ENCODE data around the gene RABGEF1.
"Not testable (repeated sequence)": the region's sequence is repeated elsewhere in the genome, so short reads cannot be mapped to it uniquely, and the experiment has no call there.

RABGEF1 gene

DNA sequence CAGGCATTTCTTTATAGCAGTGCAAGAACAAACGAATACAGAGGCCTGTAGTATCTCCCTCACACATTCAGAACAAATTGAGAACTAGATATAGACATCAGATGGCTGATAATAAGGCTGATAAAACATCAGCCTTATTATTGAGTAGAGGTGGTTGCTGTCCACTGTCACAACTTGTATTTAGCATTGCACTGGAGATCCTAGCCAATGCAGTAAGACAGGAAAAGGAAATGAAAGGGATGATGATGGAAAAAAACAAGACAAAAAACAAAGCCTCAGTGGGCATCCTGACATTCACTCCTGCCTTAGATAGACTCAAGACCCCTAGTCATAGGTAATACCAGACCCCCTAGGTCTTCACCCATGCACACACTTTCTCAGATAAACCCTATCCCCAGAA lies 4.7 kb upstream of the RABGEF1 start:
- no peak for DNase-seq

- no peak for DNase-seq
These were observed 3.6 kb upstream of the RABGEF1 start for GRCh38 chr7:66736892-66737291.

GRCh38 chr7:66737667-66738066 lies 2.9 kb upstream of the RABGEF1 start:
- no peak for DNase-seq

GRCh38 chr7:66739477-66739876 lies 1.1 kb upstream of the RABGEF1 start:
- DNase-seq = peak; percentile 21 to 37

DNA sequence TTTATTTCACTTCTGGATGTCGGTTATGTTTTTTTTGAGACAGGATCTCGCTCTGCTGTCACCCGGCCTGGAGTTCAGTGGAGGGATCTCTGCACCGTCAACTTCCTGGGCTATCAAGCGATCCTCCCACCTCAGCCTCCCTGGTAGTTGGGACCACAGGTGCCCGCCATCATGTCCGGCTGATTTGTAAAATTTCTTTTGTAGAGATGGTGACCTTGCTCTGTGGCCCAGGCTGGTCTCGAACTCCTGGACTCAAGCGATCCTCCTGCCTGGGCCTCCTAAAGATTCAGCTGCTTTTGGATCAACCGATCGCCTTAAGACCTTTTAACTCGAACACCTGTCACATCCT lies 606 bp upstream of the RABGEF1 start:
- DNase-seq = no peak

DNA sequence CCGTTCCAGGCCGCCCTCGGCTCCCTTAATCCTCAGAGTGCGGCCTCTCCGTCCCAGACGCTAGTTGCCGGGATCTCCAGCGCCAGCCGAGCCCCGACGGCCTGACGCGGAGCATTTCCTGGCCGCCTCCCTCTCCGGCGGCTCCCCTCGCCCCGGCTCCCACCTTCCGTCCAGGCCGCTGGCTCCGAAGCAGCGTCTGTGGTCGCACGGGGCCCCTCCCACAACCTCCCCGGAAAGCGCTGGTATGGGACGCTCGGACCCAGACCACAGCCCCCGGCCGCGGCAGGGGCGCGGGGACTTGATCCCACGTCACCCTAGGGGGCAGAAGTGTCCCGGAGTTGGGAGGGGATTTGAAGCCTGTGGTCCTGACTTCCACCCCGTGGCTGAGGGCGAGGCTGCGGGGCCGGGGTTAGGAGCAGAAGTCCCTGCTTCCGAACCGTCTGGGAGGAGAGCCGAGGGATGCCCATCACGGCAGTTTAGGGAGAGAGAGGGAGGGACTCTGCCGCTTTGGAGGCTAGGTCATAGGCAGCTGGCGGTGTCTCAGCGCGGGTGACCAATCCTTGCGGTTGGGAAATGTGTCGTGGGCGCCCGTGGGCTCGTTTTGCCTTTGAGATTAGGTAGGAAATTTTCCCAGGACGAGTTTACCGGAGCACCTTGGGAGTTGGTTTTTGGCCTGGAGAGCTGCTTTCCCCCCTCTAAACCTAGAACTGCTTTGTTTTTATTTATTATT lies 612 bp downstream of the RABGEF1 start:
- peak; percentile 25 to 55 for DNase-seq

DNA sequence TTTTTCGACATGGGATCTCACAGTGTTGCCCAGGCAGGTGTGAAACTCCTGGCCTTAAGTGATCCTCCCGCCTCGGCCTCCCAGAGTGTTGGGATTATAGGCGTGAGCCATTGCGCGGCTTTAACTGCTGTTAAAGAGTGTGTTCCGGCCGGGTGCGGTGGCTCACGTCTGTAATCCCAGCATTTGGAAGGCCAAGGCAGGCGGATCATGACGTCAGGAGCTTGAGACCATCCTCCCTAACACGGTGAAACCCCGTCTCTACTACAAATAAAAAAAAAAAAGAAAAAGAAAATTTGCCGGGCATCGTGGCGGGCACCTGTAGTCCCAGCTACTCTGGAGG lies 1.1 kb downstream of the RABGEF1 start:
- no peak for DNase-seq

- not testable (repeated sequence) for DNase-seq
These were observed 1.8 kb downstream of the RABGEF1 start for GRCh38 chr7:66742298-66742697.

GRCh38 chr7:66743920-66744319 lies 3.4 kb downstream of the RABGEF1 start:
- DNase-seq = no peak

DNA sequence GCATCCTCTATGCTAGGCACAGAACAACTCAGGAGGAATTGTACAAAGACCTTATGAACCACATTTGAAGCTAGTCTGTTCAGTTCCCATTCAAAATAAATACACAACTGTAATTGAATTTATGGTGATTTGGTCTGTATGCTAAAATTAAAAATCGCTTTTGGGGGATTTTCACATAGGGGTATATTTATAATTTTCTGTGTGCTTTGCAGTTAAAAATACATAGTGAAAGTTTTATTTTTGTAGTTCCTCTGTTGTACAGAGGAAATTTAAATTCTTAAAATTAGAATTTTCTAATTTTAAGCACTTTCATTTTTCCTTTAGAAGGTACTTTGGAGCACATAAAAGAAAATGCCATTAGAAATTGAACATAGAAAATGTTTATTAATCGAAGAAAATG lies 6.9 kb downstream of the RABGEF1 start:
- no peak for DNase-seq

- no peak for DNase-seq
These were observed 7.5 kb downstream of the RABGEF1 start for GRCh38 chr7:66747881-66748511.

DNA sequence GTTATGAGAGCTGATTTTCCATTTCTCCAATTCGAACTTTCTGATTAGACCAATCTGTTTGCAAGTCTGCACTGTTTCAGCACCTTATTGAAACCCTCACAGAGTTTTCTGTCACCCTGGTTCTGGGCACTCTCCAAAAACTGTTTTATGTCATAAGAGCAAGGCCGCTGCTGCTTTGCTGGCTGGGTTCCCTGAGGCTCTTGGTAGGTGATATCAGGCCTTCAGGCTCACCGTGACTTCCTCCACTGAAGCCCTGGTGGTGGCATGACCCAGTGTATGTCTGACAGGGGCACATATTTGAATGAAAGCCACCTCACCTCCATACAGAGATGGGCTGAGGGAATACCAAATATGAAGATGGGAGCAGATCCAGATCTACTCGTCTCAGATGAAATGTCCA lies 8.3 kb downstream of the RABGEF1 start:
- DNase-seq = no peak

GRCh38 chr7:66751945-66752344 lies 11.4 kb downstream of the RABGEF1 start:
- no peak for DNase-seq

- no peak for DNase-seq
These were observed 14.0 kb downstream of the RABGEF1 start for GRCh38 chr7:66754541-66754940.

DNA sequence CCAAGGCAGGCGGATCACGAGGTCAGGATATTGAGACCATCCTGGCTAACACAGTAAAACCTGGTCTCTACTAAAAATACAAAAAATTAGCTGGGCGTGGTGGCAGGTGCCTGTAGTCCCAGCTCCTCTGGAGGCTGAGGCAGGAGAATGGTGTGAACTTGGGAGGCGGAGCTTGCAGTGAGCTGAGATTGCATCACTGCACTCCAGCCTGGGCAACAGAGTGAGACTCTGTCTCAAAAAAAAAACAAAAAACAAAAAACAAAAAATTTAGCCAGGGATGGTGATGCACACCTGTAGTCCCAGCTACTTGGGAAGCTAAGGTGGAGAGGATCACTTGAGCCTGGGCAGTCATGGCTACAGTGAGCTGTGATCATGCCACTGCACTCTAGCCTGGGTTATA lies 14.5 kb downstream of the RABGEF1 start:
- not testable (repeated sequence) for DNase-seq

DNA sequence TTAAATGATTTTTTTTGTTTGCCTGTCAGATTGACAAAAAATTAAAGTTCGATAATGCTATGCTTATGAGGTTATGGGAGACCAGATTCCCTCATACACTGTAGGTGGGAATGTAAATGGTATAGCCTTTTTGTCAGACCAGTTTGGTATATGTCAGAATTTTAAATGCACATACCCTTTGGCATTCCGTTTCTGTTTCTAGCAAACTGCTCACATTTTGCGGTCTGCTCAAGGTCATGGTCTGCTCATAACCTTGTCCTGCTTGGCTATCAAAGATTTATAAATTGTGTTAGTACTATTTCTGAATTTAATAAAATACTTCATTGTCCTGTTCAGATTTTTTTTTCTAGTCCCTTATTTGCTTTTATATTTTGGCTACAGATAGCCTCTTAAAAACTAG lies 15.7 kb downstream of the RABGEF1 start:
- not testable (repeated sequence) for DNase-seq

GRCh38 chr7:66756889-66757288 lies 16.4 kb downstream of the RABGEF1 start:
- no peak for DNase-seq

DNA sequence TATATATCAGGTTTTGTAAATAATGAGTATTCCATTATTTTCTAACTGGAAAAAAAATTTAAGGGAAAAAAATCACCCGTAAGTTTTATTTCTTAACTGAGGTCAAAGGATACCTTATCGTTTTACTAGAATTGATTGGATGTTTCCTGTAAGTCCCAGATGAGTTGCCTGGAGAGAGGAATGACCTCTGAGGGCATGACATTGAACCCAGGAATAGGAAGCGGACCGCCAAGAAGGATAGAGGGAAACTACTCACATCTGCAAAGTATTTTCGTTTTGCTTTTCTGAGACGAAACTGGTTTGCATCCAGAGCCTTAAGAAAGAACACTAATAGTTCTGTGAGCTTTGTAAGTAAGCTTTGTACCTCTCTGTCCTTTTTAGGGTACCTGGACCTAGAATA lies 17.4 kb downstream of the RABGEF1 start:
- no peak for DNase-seq

GRCh38 chr7:66758950-66759628 lies 18.6 kb downstream of the RABGEF1 start:
- DNase-seq = peak; percentile 93 to 98

GRCh38 chr7:66763183-66763582 lies 22.6 kb downstream of the RABGEF1 start:
- not testable (repeated sequence) for DNase-seq

GRCh38 chr7:66763633-66764355 lies 23.3 kb downstream of the RABGEF1 start:
- not testable (repeated sequence) for DNase-seq

DNA sequence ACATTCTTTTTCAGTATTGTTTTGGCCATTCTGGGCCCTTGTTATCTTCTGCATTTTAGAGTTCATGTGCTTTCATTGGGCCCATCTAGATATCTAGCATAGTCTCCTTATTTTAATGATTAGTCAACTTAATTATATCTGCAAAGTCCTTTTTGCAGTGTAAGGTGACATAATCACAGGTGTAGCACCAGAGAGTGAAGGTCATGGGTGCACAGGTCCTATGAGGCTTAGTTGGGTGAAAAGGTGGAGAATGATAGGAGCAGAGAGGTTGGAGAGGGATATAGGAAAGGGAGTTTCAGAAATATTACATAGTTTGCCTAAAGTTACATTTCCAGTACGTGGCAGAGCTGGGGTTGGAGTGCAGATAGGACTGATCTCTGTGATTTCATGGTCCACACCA lies 24.4 kb downstream of the RABGEF1 start:
- not testable (repeated sequence) for DNase-seq

DNA sequence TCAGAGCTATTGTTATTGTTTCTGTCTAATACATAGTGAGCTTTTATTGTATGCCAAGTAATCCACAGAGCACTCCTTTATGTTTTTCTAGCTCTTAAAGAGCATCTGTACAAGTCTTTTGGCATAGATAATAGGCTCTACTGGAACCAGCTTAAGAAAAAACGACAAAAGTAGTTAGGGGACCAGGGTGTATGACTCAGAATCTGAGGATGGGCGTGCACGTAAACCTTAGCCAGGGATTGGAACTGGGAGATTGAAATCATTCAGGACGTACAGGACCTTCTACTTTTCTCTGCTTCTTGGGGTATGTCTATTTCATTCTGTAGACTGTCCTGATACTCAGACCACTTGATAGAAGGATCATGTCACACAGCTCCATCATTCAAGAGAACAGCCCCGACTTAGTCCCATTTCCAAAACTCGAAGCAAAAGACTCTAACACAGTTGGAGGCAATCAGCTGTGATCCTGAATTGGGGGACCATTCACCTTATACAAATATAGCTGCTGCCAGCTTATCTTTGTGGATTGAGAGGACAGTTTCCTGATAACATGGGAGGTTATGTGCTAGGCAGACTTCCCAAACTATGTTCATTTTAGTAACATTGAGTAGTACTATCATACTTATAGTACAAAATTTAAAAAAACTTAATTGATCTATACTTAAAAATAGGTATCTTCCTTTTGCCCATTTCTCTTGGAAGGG lies 24.9 kb downstream of the RABGEF1 start:
- DNase-seq = not testable (repeated sequence)

Data from inflammatory macrophage (primary cell).